Brain microvascular endothelial cell (primary cell): Measurements from ENCODE around the gene FBXO28.

Experiments used
- DNase-seq: peaks from one replicate; pipeline ENCODE4 v3.0.0-alpha.2; 2020
- H3K27ac ChIP-seq: fragments of 250-450 bp; sonication (Bioruptor Pico); 2 replicates; pipeline ENCODE4 v1.5.1; 2020; ENCODE audit warnings: mild to moderate bottlenecking, moderate library complexity
- H3K27me3 ChIP-seq: fragments of 250-450 bp; sonication (Bioruptor Pico); replicated peaks from 2 replicates; pipeline ENCODE4 v1.5.1; 2020; ENCODE audit warnings: mild to moderate bottlenecking
- H3K36me3 ChIP-seq: fragments of 250-450 bp; sonication (Bioruptor Pico); replicated peaks from 2 replicates; pipeline ENCODE4 v1.5.1; 2020; ENCODE audit warnings: mild to moderate bottlenecking
- H3K4me3 ChIP-seq: 2 replicates; pipeline ENCODE4 v1.5.1; 2011; ENCODE audit warnings: low read depth, mild to moderate bottlenecking, control low read depth, low read length, moderate library complexity
- in situ Hi-C: cut with HindIII; loops from 2 replicates; pipeline ENCODE4 v1.10.0; 2017; ENCODE audit warnings: low sequenced_read_pairs, low pct_ligation_motif_present
- TF ChIP-seq, protein P1 (sequence below): IDR thresholded peaks from 2 replicates; pipeline ENCODE4 v1.5.1; 2011; ENCODE audit warnings: low read depth, mild to moderate bottlenecking, moderate library complexity, low read length, control low read depth, inconsistent platforms; ENCODE audit errors: missing control alignments

FBXO28 gene

DNA sequence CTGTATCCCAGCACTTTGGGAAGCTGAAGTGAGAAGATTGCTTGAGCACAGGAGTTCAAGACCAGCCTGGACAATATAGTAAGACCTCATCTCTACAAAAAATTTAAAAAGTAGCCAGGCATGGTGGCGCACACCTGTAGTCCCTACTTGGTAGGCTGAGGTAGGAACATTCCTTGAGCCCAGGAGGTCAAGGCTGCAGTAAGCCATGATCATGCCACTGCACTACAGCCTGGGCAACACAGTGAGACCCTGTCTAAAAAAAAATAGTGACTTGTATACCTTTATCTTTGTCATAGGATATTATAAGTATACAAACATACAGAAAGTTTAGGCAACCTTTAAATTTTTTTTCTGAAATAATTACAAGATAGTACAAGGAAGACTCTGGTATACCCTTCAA lies 3.9 kb upstream of the FBXO28 start:
- no peaks in the 10 kb centered on the region for H3K27me3 ChIP-seq
- in situ Hi-C loops = no loop called here
- H3K36me3 ChIP-seq = no peaks in the 10 kb centered on the region
- no peak overlapping the region for H3K27ac ChIP-seq
- TF ChIP-seq, protein P1, sequence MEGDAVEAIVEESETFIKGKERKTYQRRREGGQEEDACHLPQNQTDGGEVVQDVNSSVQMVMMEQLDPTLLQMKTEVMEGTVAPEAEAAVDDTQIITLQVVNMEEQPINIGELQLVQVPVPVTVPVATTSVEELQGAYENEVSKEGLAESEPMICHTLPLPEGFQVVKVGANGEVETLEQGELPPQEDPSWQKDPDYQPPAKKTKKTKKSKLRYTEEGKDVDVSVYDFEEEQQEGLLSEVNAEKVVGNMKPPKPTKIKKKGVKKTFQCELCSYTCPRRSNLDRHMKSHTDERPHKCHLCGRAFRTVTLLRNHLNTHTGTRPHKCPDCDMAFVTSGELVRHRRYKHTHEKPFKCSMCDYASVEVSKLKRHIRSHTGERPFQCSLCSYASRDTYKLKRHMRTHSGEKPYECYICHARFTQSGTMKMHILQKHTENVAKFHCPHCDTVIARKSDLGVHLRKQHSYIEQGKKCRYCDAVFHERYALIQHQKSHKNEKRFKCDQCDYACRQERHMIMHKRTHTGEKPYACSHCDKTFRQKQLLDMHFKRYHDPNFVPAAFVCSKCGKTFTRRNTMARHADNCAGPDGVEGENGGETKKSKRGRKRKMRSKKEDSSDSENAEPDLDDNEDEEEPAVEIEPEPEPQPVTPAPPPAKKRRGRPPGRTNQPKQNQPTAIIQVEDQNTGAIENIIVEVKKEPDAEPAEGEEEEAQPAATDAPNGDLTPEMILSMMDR = no peak
- no peak for DNase-seq
- H3K4me3 ChIP-seq = no peak overlapping the region

DNA sequence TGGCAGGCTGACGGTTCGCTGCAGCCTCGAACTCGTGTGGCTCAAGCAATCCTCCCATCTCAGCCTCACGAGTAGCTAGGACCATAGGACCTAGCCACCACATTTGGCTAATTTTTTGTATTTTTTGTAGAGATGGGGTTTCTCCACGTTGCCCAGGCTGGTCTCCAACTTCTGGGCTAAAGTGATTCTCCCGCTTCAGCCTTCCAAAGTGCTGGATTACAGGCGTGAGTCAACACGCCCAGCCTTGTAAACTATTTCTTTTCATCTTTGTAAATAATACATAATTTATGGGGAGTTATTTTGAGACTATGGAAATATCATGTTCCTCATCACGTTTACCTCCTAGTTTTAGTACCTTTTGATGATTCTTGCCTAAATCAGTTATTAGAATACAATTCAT lies 906 bp upstream of the FBXO28 start:
- Histone ChIP-seq H3K27me3 (no peaks in the 10 kb centered on the region), H3K27ac (no peak overlapping the region), H3K36me3 (no peaks in the 10 kb centered on the region), H3K4me3 (no peak overlapping the region)
- TF ChIP-seq, protein P1 = no peak
- DNase-seq = no peak
- in situ Hi-C loops = no loop called here

DNA sequence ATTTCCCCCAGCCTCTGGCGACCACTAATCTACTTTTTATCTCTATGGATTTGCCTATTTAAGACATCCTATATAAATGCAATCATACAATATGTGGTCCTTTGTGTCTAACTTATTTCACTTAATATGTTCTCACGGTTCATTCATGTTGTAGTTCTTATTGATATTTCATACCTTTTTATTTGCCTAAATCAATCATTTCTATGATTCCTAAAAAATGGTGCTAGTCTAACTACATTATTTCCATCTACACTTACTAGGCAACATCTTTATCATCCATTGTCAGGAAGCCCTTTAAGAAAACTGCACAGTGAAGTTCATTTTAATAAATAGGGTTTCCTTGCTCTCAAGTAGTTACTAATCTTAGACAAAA lies 380 bp upstream of the FBXO28 start:
- peak overlapping the region; percentile 93 for H3K4me3 ChIP-seq
- peak overlapping the region; percentile 77 for H3K27ac ChIP-seq
- no peaks in the 10 kb centered on the region for H3K36me3 ChIP-seq
- TF ChIP-seq, protein P1 = no peak
- in situ Hi-C loops = no loop called here
- DNase-seq = no peak
- no peaks in the 10 kb centered on the region for H3K27me3 ChIP-seq

DNA sequence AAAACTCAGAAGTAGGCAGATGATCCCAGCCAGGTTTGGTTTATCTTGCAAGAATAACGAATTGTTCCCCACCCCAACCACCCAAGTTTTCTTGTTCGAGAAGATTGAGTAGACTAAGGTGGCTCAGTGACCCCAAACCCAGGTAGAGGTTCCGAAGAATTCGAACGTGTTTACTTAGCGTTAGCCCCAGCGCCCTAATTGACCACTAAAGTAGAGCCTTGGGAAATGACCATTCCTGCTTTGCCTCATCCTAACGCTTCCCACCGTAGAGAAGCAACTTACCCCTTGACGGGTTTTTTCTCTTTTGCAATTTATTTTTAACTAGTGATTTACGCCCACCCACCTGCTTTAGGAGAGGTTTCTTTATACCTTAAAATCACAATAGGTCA lies 870 bp downstream of the FBXO28 start:
- Histone ChIP-seq H3K27ac (peak overlapping the region; percentile 77), H3K4me3 (peak overlapping the region; percentile 93), H3K36me3 (no peaks in the 10 kb centered on the region), H3K27me3 (no peaks in the 10 kb centered on the region)
- no peak for DNase-seq
- TF ChIP-seq, protein P1 = no peak
- in situ Hi-C loops = no loop called here

DNA sequence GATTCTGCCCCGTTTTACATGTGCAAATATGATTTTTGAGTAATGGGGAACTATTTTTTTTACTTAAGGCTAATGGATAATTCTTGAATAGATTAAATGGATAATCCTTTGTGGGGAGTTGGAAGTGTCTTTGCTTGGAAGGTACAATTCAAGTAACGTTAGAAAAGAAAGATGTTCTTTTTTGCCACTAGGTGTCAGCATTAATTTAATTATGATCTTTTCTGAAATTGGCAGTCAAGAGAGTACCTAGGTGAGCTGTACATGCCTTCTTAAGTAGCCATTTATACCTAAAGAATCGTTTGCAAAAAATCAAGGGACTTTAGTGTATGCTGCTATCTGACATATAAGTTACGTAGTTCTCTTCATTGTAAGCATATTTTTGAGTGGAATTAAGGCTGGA lies 2.2 kb downstream of the FBXO28 start:
- H3K27me3 ChIP-seq = no peaks in the 10 kb centered on the region
- in situ Hi-C loops = no loop called here
- no peak overlapping the region for H3K27ac ChIP-seq
- no peak for DNase-seq
- no peaks in the 10 kb centered on the region for H3K36me3 ChIP-seq
- TF ChIP-seq, protein P1 = peak; percentile 22
- no peak overlapping the region for H3K4me3 ChIP-seq

DNA sequence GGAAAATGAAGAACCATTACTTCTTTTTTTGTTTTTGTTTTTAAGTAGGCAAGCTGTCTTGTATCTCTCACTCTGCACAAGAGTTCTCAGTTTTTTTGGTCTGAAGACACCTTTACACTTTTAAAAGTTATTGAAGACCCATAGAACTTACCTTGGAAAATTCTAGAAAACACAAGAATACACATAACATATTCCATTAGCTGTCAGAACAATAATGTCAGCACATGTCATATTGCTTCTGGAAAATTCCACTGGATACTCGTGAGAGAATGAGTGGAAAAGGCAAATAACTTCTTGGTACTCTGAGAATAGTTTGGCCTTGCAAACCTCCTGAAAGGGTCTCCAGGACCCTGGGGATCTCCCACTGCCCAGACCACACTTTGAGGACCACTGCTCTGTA lies 4.8 kb downstream of the FBXO28 start:
- no peaks in the 10 kb centered on the region for H3K36me3 ChIP-seq
- no peak overlapping the region for H3K27ac ChIP-seq
- TF ChIP-seq, protein P1 = no peak
- in situ Hi-C loops = no loop called here
- DNase-seq = no peak
- H3K4me3 ChIP-seq = no peak overlapping the region
- no peaks in the 10 kb centered on the region for H3K27me3 ChIP-seq
